NCI-H1092 treated with DMSO at 0.1 percent for 48 hours (cell line): ENCODE results near the gene ING3.
"Not testable (repeated sequence)": the region's sequence is repeated elsewhere in the genome, so short reads cannot be mapped to it uniquely, and the experiment has no call there.

Source experiments
- DNase-seq: peaks from one replicate; lab custom pipeline; 2025; lab: John Stamatoyannopoulos, UW

Gene ING3

GRCh38 chr7:120951309-120951699 lies 727 bp downstream of the ING3 start:
- DNase-seq = no peak

DNA sequence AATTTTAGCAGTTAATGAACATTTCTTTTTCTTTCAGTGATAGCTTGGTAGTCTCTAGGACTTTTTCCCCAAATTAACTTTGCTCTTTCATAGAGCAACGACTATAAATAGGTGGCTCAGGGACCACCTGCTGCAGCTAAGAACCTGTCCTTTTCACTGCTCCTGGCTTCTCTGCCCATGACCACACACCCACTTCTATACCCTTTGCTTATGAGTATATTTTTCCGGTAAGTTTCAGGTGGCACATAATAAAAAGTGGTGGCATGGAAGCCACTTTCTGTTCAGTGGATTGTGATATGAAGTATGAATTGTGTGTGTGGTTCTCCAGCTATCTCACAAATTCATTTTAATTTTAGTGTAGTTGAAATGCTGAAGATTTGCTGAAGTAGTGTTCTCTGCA lies 1.2 kb downstream of the ING3 start:
- peak; percentile 15 for DNase-seq

GRCh38 chr7:120955577-120956149 lies 5.1 kb downstream of the ING3 start:
- no peak for DNase-seq

DNA sequence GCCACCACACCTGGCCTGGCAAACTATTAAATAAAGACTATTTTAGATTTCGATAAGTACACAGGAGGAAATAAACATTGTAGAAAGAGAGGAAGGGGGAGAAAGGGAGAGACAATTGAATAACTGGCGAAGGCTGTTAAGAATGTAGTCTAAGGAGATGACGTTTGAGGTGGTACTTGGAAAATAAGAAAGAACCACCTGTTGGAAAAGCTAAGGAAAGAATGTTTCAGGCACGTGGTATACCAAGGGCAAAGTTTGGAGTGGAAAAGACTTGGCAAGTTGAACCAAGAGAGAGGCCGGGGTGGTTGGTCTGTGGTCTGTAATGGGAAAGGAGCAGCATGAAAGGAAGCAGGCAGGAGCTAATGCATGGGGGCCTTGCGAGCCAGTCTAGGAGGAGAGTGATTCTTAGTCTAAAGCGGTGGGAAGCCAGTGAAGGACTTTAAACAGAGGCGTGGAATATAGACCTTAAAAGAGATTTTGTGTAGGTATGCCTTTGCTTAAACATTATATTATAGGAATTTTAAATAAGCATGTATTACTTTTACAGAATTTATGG lies 9.4 kb downstream of the ING3 start:
- DNase-seq = no peak

- DNase-seq = no peak
Observed at GRCh38 chr7:120960714-120961113, 10.1 kb downstream of the ING3 start.

- DNase-seq = no peak
Observed at GRCh38 chr7:120961638-120962173, 11.1 kb downstream of the ING3 start.

- no peak for DNase-seq
Observed at GRCh38 chr7:120964088-120964487, 13.5 kb downstream of the ING3 start.

GRCh38 chr7:120966961-120967360 lies 16.4 kb downstream of the ING3 start:
- no peak for DNase-seq

DNA sequence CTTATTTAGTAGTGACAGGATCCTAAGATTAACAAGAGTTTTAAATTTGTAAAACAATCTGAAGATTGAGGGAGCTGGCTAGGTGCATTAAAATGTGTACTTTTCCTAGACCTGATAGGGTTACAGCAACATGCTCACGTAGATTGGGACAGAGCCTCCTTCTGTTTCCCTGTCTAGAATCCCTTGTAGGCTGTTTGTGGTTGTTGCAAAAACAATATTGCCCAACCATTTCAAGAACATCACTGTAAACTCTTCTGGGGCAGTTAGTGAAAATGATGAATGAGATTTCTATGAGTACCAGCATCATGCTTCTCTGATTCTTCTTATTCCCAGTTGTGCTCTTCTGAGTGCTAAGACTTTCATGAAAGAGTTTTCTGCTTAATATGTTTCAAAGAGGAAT lies 23.3 kb downstream of the ING3 start:
- no peak for DNase-seq

- DNase-seq = no peak
Observed at GRCh38 chr7:120979765-120980499, 29.4 kb downstream of the ING3 start.

- no peak for DNase-seq
Observed at GRCh38 chr7:120981117-120981516, 30.5 kb downstream of the ING3 start.

- no peak for DNase-seq
Observed at GRCh38 chr7:120981888-120982615, 31.5 kb downstream of the ING3 start.

GRCh38 chr7:120983592-120983991 lies 33.0 kb downstream of the ING3 start:
- DNase-seq = not testable (repeated sequence)

DNA sequence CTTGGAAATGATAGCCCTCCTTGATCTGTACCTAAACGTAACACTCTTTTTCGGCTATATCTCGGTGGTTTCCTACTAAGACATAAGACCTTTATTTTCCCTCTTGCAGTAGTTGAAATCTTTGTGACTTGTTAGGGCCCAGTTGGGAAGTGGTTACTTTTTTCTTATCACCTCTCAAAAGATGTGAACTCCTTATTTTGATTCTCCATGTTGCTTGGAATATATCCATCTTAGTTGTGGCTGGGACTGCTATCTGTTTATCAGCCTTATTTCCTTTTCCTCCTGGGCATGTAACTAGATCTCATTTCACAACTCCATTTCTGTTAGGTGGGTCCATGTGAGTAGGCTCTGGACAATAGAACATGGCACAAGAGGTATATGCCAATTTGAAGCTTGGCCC lies 33.8 kb downstream of the ING3 start:
- no peak for DNase-seq

- no peak for DNase-seq
Observed at GRCh38 chr7:120985130-120985758, 34.7 kb downstream of the ING3 start.

DNA sequence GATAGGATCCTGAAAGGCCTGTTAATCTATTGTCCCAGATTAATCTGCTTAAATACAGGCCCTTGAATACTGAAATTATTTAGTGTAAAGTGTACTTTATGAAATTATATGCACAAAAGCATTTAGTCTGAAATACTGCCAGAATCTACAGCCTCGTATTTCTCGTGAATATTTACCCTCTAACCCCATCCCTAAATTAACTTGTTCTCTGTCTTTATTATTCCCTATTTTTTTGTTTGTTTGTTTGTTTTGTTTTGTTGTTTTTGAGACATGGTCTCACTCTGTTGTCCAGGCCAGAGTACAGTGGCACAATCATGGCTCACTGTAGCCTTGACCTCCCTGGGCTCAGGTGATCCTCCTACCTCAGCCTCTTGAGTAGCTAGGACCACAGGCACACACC lies 35.3 kb downstream of the ING3 start:
- DNase-seq = no peak

GRCh38 chr7:120986650-120987049 lies 36.1 kb downstream of the ING3 start:
- no peak for DNase-seq

DNA sequence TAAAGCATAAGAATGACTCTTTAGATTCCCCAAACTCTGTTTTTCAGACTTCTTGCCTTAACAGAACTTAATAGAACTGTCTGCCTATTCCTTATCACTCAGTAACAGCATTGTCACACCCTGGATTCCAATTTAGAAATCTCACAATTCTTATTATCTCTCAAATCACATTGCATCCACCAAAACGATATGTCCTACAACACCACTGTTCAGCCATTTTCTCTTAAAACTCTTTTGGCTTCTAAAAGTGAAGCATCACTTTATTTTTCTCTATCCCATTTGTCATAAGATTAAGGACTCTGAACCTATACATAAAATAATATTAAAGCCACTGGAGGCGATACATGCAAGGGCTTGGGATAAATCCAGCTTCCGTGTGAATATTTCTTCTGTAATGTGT lies 36.7 kb downstream of the ING3 start:
- no peak for DNase-seq

DNA sequence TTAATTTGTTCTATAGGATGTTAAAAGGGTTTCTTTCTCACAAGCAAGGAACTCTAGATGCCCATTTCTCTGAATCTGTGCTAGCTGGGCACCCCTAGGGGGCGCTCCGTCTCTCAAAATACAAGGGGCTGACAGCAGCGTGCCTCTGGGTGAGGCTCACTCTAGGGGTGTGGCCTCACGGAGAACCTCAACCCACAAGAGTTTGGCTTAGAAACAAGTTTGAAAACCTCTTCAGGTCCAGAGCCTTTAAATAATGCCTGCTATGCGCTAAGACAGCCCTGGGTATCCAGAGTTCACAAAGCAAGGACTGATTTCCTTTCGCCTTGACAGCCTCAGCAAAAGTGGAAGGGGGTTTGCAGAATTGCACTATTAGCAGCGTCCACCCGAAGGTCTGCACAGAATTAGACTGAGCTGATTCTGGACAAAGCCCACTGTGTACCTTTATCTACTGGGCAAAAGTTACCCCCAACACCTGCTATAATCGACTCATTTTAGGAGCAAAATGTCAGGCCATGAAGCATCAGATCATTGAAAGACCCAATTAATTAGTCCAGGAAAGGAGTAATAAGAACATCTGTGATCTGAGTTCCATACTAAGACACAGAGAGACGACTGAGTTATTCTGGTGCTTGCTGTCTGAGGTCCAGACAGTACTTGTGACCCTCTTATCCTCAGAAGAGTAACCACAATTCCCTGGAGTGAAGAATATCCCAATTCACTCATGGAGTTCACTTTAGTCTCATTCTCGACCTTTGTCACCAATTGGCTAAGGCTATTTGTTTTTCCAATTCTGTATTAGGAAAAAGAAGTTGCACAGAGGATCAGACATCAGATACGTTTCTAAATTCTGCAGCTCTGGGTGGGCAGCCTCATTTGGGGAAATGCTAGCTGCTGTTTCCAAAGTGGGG lies 37.4 kb downstream of the ING3 start:
- peak; percentile 89 for DNase-seq

DNA sequence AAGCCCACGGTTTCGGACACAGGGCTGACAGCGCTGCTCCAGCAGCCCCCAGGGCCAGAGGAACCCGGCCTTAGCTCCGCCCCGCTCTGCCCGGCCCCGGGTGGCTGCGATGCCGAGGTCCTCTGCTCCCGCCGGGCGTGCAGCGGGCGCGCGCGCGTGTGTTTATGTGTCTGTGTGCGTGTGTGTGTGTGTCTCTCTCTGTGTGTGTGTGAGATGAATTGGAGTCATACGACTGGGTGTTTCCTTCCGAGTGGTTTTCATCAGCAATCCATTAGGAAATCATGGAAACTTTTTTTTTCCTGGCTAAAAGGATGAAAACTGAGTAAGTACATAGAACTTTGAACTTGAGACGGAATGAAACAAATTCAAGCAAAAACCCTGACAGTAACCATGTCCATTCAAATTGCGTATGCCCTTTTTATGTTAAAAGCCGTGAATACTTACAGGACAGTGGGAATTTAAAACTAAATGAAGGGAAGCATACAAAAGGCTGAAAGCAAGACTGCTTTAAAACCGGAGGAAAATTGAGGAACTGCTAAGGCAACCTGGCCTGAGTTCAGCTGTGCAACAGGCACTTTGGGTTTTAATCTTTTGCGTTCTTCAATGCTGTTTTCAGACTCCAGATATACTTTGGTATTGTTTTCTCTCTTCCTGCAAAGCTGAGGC lies 38.1 kb downstream of the ING3 start, which contains the start of gene CPED1:
TSS of gene CPED1 (plus strand) at position 121 of the 666 bp plus-strand sequence. CDS start 911 bp downstream, outside the sequence.
- peak; percentile 38 for DNase-seq
